CD8-positive, alpha-beta memory T cell (primary cell): Measurements from ENCODE around the gene GATA3. TPM values are rescaled to one million over a fixed set of nuclear protein-coding genes. Genes with fewer than 3 reads are reported as not detected.

Experiments
- CTCF ChIA-PET: fragments of 350-600 bp; sonication (Branson Sonifier 250); formaldehyde crosslinking; loops from one replicate; lab custom pipeline; 2021; ENCODE audit warnings: antibody characterized with exemption; lab: Charles Lee
- POLR2A ChIA-PET: fragments of 350-600 bp; sonication (Branson Sonifier 250); formaldehyde crosslinking; loops from one replicate; lab custom pipeline; 2021; ENCODE audit warnings: antibody characterized with exemption; lab: Charles Lee
- DNase-seq, 5 donors: peaks; one replicate each; pipeline versions ENCODE4 v3.0.0 to v3.0.0-alpha.2; 2020 to 2022; ENCODE audit warnings: mixed read lengths in 1 of 5
- H3K27ac ChIP-seq: one replicate; pipeline ENCODE4 v1.7.0; 2013; ENCODE audit warnings: low read depth, mild to moderate bottlenecking, low read length, moderate library complexity
- H3K27me3 ChIP-seq: 2 replicates; pipeline ENCODE4 v1.7.0; 2013; ENCODE audit warnings: low read length, mild to moderate bottlenecking; ENCODE audit not compliant: insufficient read depth, poor library complexity, severe bottlenecking
- H3K36me3 ChIP-seq: 2 replicates; pipeline ENCODE4 v1.7.0; 2013; ENCODE audit warnings: mild to moderate bottlenecking, low read length, moderate library complexity; ENCODE audit not compliant: insufficient read depth
- H3K4me1 ChIP-seq: 2 replicates; pipeline ENCODE4 v1.7.0; 2013; ENCODE audit warnings: mild to moderate bottlenecking, low read length, moderate library complexity; ENCODE audit not compliant: insufficient read depth
- H3K4me3 ChIP-seq: 2 replicates; pipeline ENCODE4 v1.7.0; 2013; ENCODE audit warnings: mild to moderate bottlenecking, low read length
- H3K9me3 ChIP-seq: 2 replicates; pipeline ENCODE4 v1.7.0; 2013; ENCODE audit warnings: mild to moderate bottlenecking, low read length
- H3K27ac Mint-ChIP-seq, 8 donors: one replicate each; pipeline ENCODE4 v1.8.0; 2020 to 2021; ENCODE audit warnings: mixed read lengths in 8 of 8, mild to moderate bottlenecking in 6 of 8, inconsistent platforms in 3 of 8, moderate library complexity in 3 of 8
- H3K27me3 Mint-ChIP-seq, 2 donors: one replicate each; pipeline ENCODE4 v1.8.0; 2020 to 2021; ENCODE audit warnings: mixed read lengths in 2 of 2, mild to moderate bottlenecking in 1 of 2, moderate library complexity in 1 of 2
- H3K36me3 Mint-ChIP-seq, 3 donors: one replicate each; pipeline ENCODE4 v1.8.0; 2020 to 2021; ENCODE audit warnings: mixed read lengths in 3 of 3, inconsistent platforms in 1 of 3, mild to moderate bottlenecking in 1 of 3
- H3K4me1 Mint-ChIP-seq, 3 donors: one replicate each; pipeline ENCODE4 v1.8.0; 2020 to 2021; ENCODE audit warnings: mixed read lengths in 3 of 3, inconsistent platforms in 1 of 3, mild to moderate bottlenecking in 1 of 3
- H3K4me3 Mint-ChIP-seq, 7 donors: one replicate each; pipeline ENCODE4 v1.8.0; 2020 to 2021; ENCODE audit warnings: mixed read lengths in 7 of 7, mild to moderate bottlenecking in 6 of 7, moderate library complexity in 4 of 7, inconsistent platforms in 2 of 7
- H3K9me3 Mint-ChIP-seq, 5 donors: one replicate each; pipeline ENCODE4 v1.8.0; 2020 to 2022; ENCODE audit warnings: mixed read lengths in 5 of 5, mild to moderate bottlenecking in 3 of 5, moderate library complexity in 2 of 5, inconsistent platforms in 1 of 5
- polyA plus RNA-seq: library from polyadenylated mRNA; unstranded; fragments of 300-500 nt; fragmentation: Illumina TruSeq; gene quantifications from one replicate; pipeline ENCODE4 v1.2.3, GENCODE V29; 2021
- total RNA-seq, 2 experiments: library from RNA; stranded (reverse); gene quantifications; one replicate each; pipeline ENCODE4 v1.2.3, GENCODE V29; 2021

Gene GATA3
- 10 to 100 TPM; 48.9 to 53.3 TPM for total RNA-seq
- polyA plus RNA-seq, result 58.6 TPM

GRCh38 chr10:8054494-8055407 lies at the start of gene GATA3:
GATA3 (plus strand) TSS chr10:8054688; CDS start chr10:8055656, 968 bp downstream.
- H3K27me3 ChIP-seq, result peaks cover 34% of the 10 kb centered on the region

GRCh38 chr10:8006274-8006999 lies 48.1 kb upstream of the GATA3 start:
- peaks cover 7 to 28% (median 22%) of the 10 kb centered on the region in 5 donors for H3K9me3 Mint-ChIP-seq

More at GRCh38 chr10:8054494-8055407, at the start of gene GATA3:
- Histone ChIP-seq H3K4me3 (peak within 1 kb of the TSS; percentile 96), H3K36me3 (no peaks in the 10 kb centered on the region), H3K9me3 (no peaks in the 10 kb centered on the region), H3K27ac (peak within 1 kb of the TSS; percentile 89), H3K4me1 (peaks cover 59% of the 10 kb centered on the region)
- Mint-ChIP-seq H3K4me3 (peak within 1 kb of the TSS; percentile 93 to 100 (median 98)), H3K27ac (peak within 1 kb of the TSS; percentile 95 to 100 (median 99)), H3K4me1 (peaks cover 42 to 64% (median 44%) of the 10 kb centered on the region in 3 donors), H3K9me3 (peaks cover 0 to 2% (median 0%) of the 10 kb centered on the region in 5 donors), H3K27me3 (peaks cover 22 to 32% of the 10 kb centered on the region in 2 donors), H3K36me3 (peaks cover 5 to 46% (median 17%) of the 10 kb centered on the region in 3 donors)
- ChIA-PET CTCF (interaction anchor here (0.7 kb wide), 1 partner anchor 194 kb away, joined by 3 read pairs; no protein-coding TSS in a partner anchor), POLR2A (interaction anchor here (0.6 to 1.3 kb wide), 6 partner anchors 14 to 419 kb away, joined by 3 to 11 read pairs (median 4); no protein-coding TSS in a partner anchor)
- DNase-seq, result peak; percentile 78 to 92 (median 79)

GRCh38 chr10:8009031-8009430 lies 45.5 kb upstream of the GATA3 start:
- no peak overlapping the region for H3K4me3 ChIP-seq
- Mint-ChIP-seq H3K4me1 (no peaks in the 10 kb centered on the region), H3K27me3 (no peaks in the 10 kb centered on the region), H3K4me3 (no peak overlapping the region), H3K9me3 (peaks cover 2 to 13% (median 10%) of the 10 kb centered on the region in 5 donors), H3K36me3 (peaks cover 16 to 66% (median 28%) of the 10 kb centered on the region in 3 donors), H3K27ac (no peak overlapping the region)
- ChIA-PET POLR2A (no interaction called here), CTCF (interaction anchor here (0.7 kb wide), 1 partner anchor 33 kb away, joined by 3 read pairs; no protein-coding TSS in a partner anchor)
- no peak overlapping the region for H3K27ac ChIP-seq
- H3K4me1 ChIP-seq, result no peaks in the 10 kb centered on the region
- H3K36me3 ChIP-seq, result peaks cover 3% of the 10 kb centered on the region
- no peaks in the 10 kb centered on the region for H3K27me3 ChIP-seq
- no peak for DNase-seq
- H3K9me3 ChIP-seq, result no peaks in the 10 kb centered on the region

More at GRCh38 chr10:8006274-8006999, 48.1 kb upstream of the GATA3 start:
- peaks cover 6% of the 10 kb centered on the region for H3K9me3 ChIP-seq
- Mint-ChIP-seq H3K4me1 (no peaks in the 10 kb centered on the region), H3K27ac (no peak overlapping the region), H3K27me3 (no peaks in the 10 kb centered on the region), H3K4me3 (no peak overlapping the region), H3K36me3 (peaks cover 32 to 65% (median 35%) of the 10 kb centered on the region in 3 donors)
- no peak overlapping the region for H3K4me3 ChIP-seq
- ChIA-PET POLR2A (no interaction called here), CTCF (no interaction called here)
- no peak for DNase-seq
- H3K4me1 ChIP-seq, result no peaks in the 10 kb centered on the region
- no peaks in the 10 kb centered on the region for H3K36me3 ChIP-seq
- no peak overlapping the region for H3K27ac ChIP-seq
- no peaks in the 10 kb centered on the region for H3K27me3 ChIP-seq

- Histone ChIP-seq H3K27ac (no peak overlapping the region), H3K36me3 (peaks cover 7% of the 10 kb centered on the region), H3K4me1 (no peaks in the 10 kb centered on the region), H3K9me3 (no peaks in the 10 kb centered on the region), H3K4me3 (no peak overlapping the region), H3K27me3 (no peaks in the 10 kb centered on the region)
- H3K4me3 Mint-ChIP-seq, result no peak overlapping the region
- H3K36me3 Mint-ChIP-seq, result peaks cover 0 to 68% (median 23%) of the 10 kb centered on the region in 3 donors
- DNase-seq, result no peak
- no peaks in the 10 kb centered on the region for H3K27me3 Mint-ChIP-seq
- ChIA-PET CTCF (interaction anchor here (1.3 kb wide), 1 partner anchor 24 kb away, joined by 3 read pairs; no protein-coding TSS in a partner anchor), POLR2A (no interaction called here)
- no peaks in the 10 kb centered on the region for H3K4me1 Mint-ChIP-seq
- no peaks in the 10 kb centered on the region for H3K9me3 Mint-ChIP-seq
- H3K27ac Mint-ChIP-seq, result no peak overlapping the region
Measured at GRCh38 chr10:8013006-8013405, 41.5 kb upstream of the GATA3 start.

GRCh38 chr10:8013619-8014018 lies 40.9 kb upstream of the GATA3 start:
- H3K4me3 Mint-ChIP-seq, result no peak overlapping the region
- no peaks in the 10 kb centered on the region for H3K4me1 Mint-ChIP-seq
- H3K36me3 Mint-ChIP-seq, result peaks cover 0 to 63% (median 20%) of the 10 kb centered on the region in 3 donors
- no peak overlapping the region for H3K27ac ChIP-seq
- H3K9me3 Mint-ChIP-seq, result no peaks in the 10 kb centered on the region
- POLR2A ChIA-PET, result no interaction called here
- no peaks in the 10 kb centered on the region for H3K9me3 ChIP-seq
- H3K27me3 ChIP-seq, result no peaks in the 10 kb centered on the region
- DNase-seq, result no peak
- CTCF ChIA-PET, result interaction anchor here (0.6 to 1.3 kb wide), 2 partner anchors 23 to 60 kb away, joined by 3 read pairs; no protein-coding TSS in a partner anchor
- H3K4me1 ChIP-seq, result no peaks in the 10 kb centered on the region
- peaks cover 7% of the 10 kb centered on the region for H3K36me3 ChIP-seq
- no peaks in the 10 kb centered on the region for H3K27me3 Mint-ChIP-seq
- no peak overlapping the region for H3K4me3 ChIP-seq
- H3K27ac Mint-ChIP-seq, result peak overlapping the region in 1 of 8 donors; percentile 26

GRCh38 chr10:8014649-8015048 lies 39.8 kb upstream of the GATA3 start:
- CTCF ChIA-PET, result no interaction called here
- Histone ChIP-seq H3K27ac (no peak overlapping the region), H3K27me3 (no peaks in the 10 kb centered on the region), H3K4me3 (no peak overlapping the region), H3K4me1 (no peaks in the 10 kb centered on the region), H3K9me3 (no peaks in the 10 kb centered on the region), H3K36me3 (peaks cover 7% of the 10 kb centered on the region)
- H3K4me1 Mint-ChIP-seq, result no peaks in the 10 kb centered on the region
- peaks cover 0 to 57% (median 19%) of the 10 kb centered on the region in 3 donors for H3K36me3 Mint-ChIP-seq
- H3K4me3 Mint-ChIP-seq, result no peak overlapping the region
- no peaks in the 10 kb centered on the region for H3K9me3 Mint-ChIP-seq
- POLR2A ChIA-PET, result no interaction called here
- no peaks in the 10 kb centered on the region for H3K27me3 Mint-ChIP-seq
- no peak overlapping the region for H3K27ac Mint-ChIP-seq
- no peak for DNase-seq

- Histone ChIP-seq H3K27ac (no peak overlapping the region), H3K27me3 (no peaks in the 10 kb centered on the region), H3K36me3 (peaks cover 4% of the 10 kb centered on the region), H3K4me3 (no peak overlapping the region), H3K9me3 (no peaks in the 10 kb centered on the region), H3K4me1 (no peaks in the 10 kb centered on the region)
- ChIA-PET POLR2A (no interaction called here), CTCF (no interaction called here)
- H3K36me3 Mint-ChIP-seq, result peaks cover 0 to 36% (median 11%) of the 10 kb centered on the region in 3 donors
- H3K27ac Mint-ChIP-seq, result peak overlapping the region in 1 of 8 donors; percentile 32
- no peaks in the 10 kb centered on the region for H3K9me3 Mint-ChIP-seq
- H3K4me1 Mint-ChIP-seq, result no peaks in the 10 kb centered on the region
- peaks cover 4 to 5% of the 10 kb centered on the region in 2 donors for H3K27me3 Mint-ChIP-seq
- H3K4me3 Mint-ChIP-seq, result no peak overlapping the region
- no peak for DNase-seq
Measured at GRCh38 chr10:8017277-8017676, 37.2 kb upstream of the GATA3 start.
